Calu3 (cell line): Measurements from ENCODE around the gene TLL1. TPM values are rescaled to one million over a fixed set of nuclear protein-coding genes. Genes with fewer than 3 reads are reported as not detected.

Source experiments
- BruUV-seq: library from RNA; stranded (reverse); fragments of 400-500 nt; replicated peaks from 2 replicates; lab custom pipeline; 2021; lab: Mats Ljungman, UMichigan
- CTCF ChIA-PET: fragments of 300-600 bp; sonication (Branson Sonifier 250); formaldehyde crosslinking; loops from one replicate; lab custom pipeline; 2022; ENCODE audit warnings: antibody characterized with exemption; lab: Charles Lee
- DNase-seq: peaks from one replicate; pipeline ENCODE4 v3.0.0; 2022
- H3K27ac Mint-ChIP-seq: one replicate; pipeline ENCODE4 v1.8.0; 2022; ENCODE audit warnings: mixed read lengths; ENCODE audit not compliant: unreplicated experiment
- H3K27me3 Mint-ChIP-seq: one replicate; pipeline ENCODE4 v1.8.0; 2022; ENCODE audit warnings: mixed read lengths; ENCODE audit not compliant: unreplicated experiment
- H3K36me3 Mint-ChIP-seq: one replicate; pipeline ENCODE4 v1.8.0; 2022; ENCODE audit warnings: mild to moderate bottlenecking, moderate library complexity, mixed read lengths; ENCODE audit not compliant: insufficient read depth, unreplicated experiment
- H3K4me1 Mint-ChIP-seq: one replicate; pipeline ENCODE4 v1.8.0; 2022; ENCODE audit warnings: mild to moderate bottlenecking, low read depth, mixed read lengths; ENCODE audit not compliant: unreplicated experiment
- H3K4me3 Mint-ChIP-seq: one replicate; pipeline ENCODE4 v1.8.0; 2022; ENCODE audit warnings: mild to moderate bottlenecking, low read depth, moderate library complexity, mixed read lengths; ENCODE audit not compliant: unreplicated experiment
- H3K9me3 Mint-ChIP-seq: one replicate; pipeline ENCODE4 v1.8.0; 2022; ENCODE audit warnings: low read depth, mixed read lengths; ENCODE audit not compliant: unreplicated experiment
- intact Hi-C: fragments of 100-400 bp; cut with micrococcal nuclease; formaldehyde crosslinking; loops from one replicate; pipeline ENCODE4 v1.10.0; 2022; ENCODE audit not compliant: unreplicated experiment
- total RNA-seq: library from RNA; stranded (reverse); gene quantifications from 2 replicates; pipeline ENCODE4 v1.2.3, GENCODE V29; 2022
- TF ChIP-seq, protein P1 (sequence below): fragments of 200-600 bp; IDR thresholded peaks from one replicate; pipeline ENCODE4 v1.8.0; 2022; ENCODE audit warnings: antibody characterized with exemption; ENCODE audit not compliant: unreplicated experiment

TLL1 gene
- total RNA-seq, 1 experiment from 2014 or later, result not detected

GRCh38 chr4:166044871-166045270 is 171.8 kb downstream of the TLL1 start:
- Mint-ChIP-seq H3K9me3 (no peaks in the 10 kb centered on the region), H3K36me3 (no peaks in the 10 kb centered on the region), H3K27me3 (no peaks in the 10 kb centered on the region), H3K27ac (no peak overlapping the region), H3K4me3 (no peak overlapping the region), H3K4me1 (no peaks in the 10 kb centered on the region)
- no TSS peak for BruUV-seq
- intact Hi-C loops, result no loop called here
- TF ChIP-seq, protein P1, sequence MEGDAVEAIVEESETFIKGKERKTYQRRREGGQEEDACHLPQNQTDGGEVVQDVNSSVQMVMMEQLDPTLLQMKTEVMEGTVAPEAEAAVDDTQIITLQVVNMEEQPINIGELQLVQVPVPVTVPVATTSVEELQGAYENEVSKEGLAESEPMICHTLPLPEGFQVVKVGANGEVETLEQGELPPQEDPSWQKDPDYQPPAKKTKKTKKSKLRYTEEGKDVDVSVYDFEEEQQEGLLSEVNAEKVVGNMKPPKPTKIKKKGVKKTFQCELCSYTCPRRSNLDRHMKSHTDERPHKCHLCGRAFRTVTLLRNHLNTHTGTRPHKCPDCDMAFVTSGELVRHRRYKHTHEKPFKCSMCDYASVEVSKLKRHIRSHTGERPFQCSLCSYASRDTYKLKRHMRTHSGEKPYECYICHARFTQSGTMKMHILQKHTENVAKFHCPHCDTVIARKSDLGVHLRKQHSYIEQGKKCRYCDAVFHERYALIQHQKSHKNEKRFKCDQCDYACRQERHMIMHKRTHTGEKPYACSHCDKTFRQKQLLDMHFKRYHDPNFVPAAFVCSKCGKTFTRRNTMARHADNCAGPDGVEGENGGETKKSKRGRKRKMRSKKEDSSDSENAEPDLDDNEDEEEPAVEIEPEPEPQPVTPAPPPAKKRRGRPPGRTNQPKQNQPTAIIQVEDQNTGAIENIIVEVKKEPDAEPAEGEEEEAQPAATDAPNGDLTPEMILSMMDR, result no peak
- no peak for DNase-seq
- CTCF ChIA-PET, result no interaction called here

GRCh38 chr4:166045457-166045856 is 172.4 kb downstream of the TLL1 start:
- BruUV-seq, result no TSS peak
- intact Hi-C loops, result no loop called here

DNA sequence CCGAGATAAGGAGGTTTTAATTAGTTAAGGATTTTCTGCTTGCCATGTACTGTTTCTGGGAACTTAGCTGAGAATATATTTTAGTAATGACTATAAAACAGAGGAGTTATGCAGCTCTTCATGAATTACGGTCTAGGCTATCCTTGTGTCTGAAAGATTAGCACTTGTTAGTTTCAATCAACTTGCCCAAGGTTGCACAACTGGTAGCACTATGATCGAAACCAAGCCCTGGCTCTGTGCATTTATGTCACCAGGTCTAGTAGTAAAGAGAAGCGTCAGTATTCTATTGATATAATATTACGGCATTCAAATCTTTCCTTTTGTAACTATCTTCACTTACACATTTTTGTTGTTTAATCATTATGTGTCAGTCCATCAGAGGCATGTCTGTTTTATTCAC is 176.0 kb downstream of the TLL1 start:
- Mint-ChIP-seq H3K36me3 (no peaks in the 10 kb centered on the region), H3K27ac (no peak overlapping the region), H3K4me1 (no peaks in the 10 kb centered on the region), H3K9me3 (no peaks in the 10 kb centered on the region), H3K27me3 (no peaks in the 10 kb centered on the region), H3K4me3 (no peak overlapping the region)
- TF ChIP-seq, protein P1, result no peak
- BruUV-seq, result no TSS peak
- CTCF ChIA-PET, result no interaction called here
- no peak for DNase-seq
- intact Hi-C loops, result no loop called here

More at GRCh38 chr4:166045457-166045856, 172.4 kb downstream of the TLL1 start:
- CTCF ChIA-PET, result no interaction called here
- no peak for DNase-seq
- H3K27ac Mint-ChIP-seq, result no peak overlapping the region
- no peaks in the 10 kb centered on the region for H3K4me1 Mint-ChIP-seq
- no peaks in the 10 kb centered on the region for H3K27me3 Mint-ChIP-seq
- no peaks in the 10 kb centered on the region for H3K36me3 Mint-ChIP-seq
- H3K9me3 Mint-ChIP-seq, result no peaks in the 10 kb centered on the region
- TF ChIP-seq, protein P1, result no peak
- no peak overlapping the region for H3K4me3 Mint-ChIP-seq

- BruUV-seq, result no TSS peak
- Mint-ChIP-seq H3K9me3 (no peaks in the 10 kb centered on the region), H3K27ac (no peak overlapping the region), H3K27me3 (no peaks in the 10 kb centered on the region), H3K36me3 (no peaks in the 10 kb centered on the region), H3K4me1 (no peaks in the 10 kb centered on the region), H3K4me3 (no peak overlapping the region)
- intact Hi-C loops, result no loop called here
- CTCF ChIA-PET, result no interaction called here
- DNase-seq, result no peak
- TF ChIP-seq, protein P1, result no peak
Observed at GRCh38 chr4:166064721-166065120, 191.7 kb downstream of the TLL1 start.

GRCh38 chr4:166065324-166065723 is 192.3 kb downstream of the TLL1 start:
- intact Hi-C loops, result no loop called here
- no TSS peak for BruUV-seq

More at GRCh38 chr4:166065324-166065723, 192.3 kb downstream of the TLL1 start:
- H3K4me1 Mint-ChIP-seq, result no peaks in the 10 kb centered on the region
- H3K36me3 Mint-ChIP-seq, result no peaks in the 10 kb centered on the region
- H3K27me3 Mint-ChIP-seq, result no peaks in the 10 kb centered on the region
- H3K4me3 Mint-ChIP-seq, result no peak overlapping the region
- no peak overlapping the region for H3K27ac Mint-ChIP-seq
- CTCF ChIA-PET, result no interaction called here
- no peak for DNase-seq
- H3K9me3 Mint-ChIP-seq, result no peaks in the 10 kb centered on the region
- TF ChIP-seq, protein P1, result no peak
